Measurements from ENCODE around the gene MED13L.

Gene MED13L

GRCh38 chr12:116078396-116078795 lies 199.1 kb downstream of the MED13L start:
- DNase-seq, result no peak

- DNase-seq, result no peak
Measured at GRCh38 chr12:116077431-116077830, 200.1 kb downstream of the MED13L start.

GRCh38 chr12:116076399-116076798 lies 201.1 kb downstream of the MED13L start:
- no peak for DNase-seq

GRCh38 chr12:116074686-116075085 lies 202.8 kb downstream of the MED13L start:
- DNase-seq, result no peak

GRCh38 chr12:116071555-116072230 lies 205.8 kb downstream of the MED13L start:
- DNase-seq, result no peak

GRCh38 chr12:116070444-116070843 lies 207.0 kb downstream of the MED13L start:
- DNase-seq, result no peak

DNA sequence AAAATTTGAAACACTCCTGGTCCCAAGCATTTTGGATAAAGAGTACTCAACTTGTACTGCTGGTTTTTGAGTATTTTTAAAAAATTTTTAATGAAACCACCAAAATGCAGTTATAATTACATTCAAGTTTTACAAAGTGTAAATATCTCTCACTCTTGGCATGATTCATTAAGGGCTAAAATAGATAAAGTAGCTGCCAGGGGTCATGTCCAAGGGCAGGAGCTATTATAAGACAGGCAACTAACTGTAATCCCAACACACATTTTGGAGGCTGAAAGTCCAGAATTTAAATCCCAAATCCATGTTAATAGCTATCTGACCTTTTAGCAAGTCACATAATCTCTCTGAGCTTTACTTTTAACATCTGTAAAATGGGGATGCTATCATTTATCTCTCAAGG lies 207.6 kb downstream of the MED13L start:
- DNase-seq, result no peak

DNA sequence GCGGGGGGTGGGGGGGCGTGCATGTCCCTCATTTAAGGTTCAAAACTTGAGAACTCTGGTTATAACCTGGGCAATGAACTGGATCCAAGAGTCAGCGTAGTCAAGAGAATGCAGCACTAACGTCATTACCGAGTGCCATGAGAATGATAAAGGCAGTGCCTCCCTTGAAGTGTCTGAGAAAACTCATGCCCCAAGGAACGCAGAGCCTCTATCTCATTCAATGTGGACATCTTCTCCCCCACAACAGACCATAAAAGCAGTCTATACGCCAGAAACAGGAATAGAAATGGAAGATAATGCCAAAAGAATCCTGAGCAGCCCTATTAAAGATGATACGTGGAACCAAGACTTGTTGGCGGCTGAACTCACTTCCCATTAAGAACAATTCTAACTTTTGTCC lies 208.6 kb downstream of the MED13L start:
- no peak for DNase-seq

- DNase-seq, result no peak
Measured at GRCh38 chr12:116068371-116068770, 209.1 kb downstream of the MED13L start.

DNA sequence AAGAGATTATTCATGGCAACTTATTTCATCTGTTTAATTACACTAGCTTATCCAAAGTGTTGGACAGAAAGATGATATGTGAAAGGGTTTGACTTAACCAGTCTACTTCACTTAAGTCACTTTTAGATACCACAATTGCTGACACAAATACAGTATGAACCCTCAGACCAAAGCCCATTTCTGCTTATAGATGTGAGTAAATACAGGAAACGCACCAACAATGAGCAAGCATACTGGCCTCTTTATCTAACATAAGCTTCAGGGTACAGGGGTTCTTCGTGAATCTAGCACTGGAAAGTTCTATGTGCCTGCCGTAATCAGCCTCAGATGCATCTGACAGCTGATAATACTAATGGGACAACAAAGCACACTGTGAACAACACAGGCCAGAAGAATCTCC lies 209.6 kb downstream of the MED13L start:
- DNase-seq, result peak in 1 of 5 experiments; percentile 20

DNA sequence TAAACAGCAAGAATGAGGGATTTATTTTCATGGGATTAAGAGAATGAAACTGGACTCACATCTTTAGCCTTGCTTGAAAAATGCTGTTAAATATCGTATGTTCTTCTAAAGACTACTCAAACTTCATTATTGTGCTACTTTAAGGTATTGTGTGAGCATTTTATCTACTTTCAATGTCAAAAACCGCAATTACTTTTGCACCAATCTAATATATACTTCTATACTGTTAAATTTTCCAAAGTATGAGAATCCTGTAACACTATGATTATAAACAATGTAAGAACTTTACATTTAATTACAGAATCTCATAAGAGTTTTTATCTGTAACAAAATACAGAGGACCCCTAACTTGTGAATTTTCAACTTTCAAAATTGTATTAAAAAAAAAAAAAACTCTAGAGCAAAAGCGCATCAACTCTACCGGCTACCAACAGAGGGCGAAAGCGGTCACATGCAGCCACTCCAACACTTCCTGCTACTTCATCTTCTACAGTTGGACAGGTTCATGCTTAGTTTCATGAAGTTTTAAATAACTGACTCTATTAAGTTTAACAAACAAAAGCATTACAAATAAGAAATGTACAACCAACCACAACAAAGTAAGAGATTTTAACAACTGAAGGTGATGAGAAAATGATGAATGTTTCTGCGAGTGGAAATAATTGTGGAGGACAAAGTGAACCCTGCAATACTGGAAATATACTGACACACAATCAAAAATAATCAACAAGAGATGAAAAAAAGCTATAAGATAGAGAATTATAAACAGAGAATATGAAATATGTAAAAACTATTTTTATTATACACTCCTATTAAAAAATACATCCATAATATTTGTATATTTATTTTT lies 210.9 kb downstream of the MED13L start:
- DNase-seq, result peak in 4 of 5 experiments; percentile 3 to 76 (median 36)

GRCh38 chr12:116065606-116066005 lies 211.9 kb downstream of the MED13L start:
- no peak for DNase-seq

- no peak for DNase-seq
Measured at GRCh38 chr12:116064493-116064892, 213.0 kb downstream of the MED13L start.

DNA sequence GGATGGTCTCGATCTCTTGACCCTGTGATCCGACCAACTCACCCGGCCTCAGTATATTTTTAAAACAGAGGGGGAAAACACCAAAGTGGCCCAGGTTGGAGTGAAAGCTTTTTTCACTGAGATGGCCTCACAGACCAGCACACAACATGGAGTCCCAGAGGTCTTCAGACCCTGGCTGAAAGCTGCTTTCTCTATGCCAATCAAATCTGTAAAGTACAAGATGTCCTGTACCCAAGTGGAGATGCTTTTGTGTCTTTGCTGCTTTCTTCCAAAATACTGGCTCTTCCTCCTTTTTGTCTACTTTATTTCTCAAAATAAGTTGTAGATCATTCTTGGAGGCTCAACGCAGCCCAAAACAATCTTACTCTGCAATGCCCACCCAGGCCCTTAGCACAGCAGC lies 214.8 kb downstream of the MED13L start:
- DNase-seq, result no peak

DNA sequence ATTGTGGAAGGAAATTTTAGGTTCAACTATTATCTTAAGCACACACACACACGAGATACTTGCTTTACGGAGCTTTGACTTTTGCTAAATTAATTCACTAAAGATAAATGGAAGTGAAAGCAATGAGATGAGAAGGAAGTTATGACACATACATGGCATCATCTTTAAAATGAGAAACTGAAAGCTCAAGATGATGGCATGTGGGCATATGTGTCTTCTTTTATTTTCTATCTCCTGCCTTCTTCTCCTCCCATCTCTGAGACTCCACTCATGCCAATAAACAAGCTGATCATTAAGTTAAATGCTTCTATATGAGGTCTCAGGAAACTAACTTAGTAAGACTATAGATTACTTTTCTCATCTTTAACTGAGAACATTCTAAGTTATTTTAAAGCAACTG lies 216.7 kb downstream of the MED13L start:
- DNase-seq, result peak in 2 of 5 experiments; percentile 4 to 79

DNA sequence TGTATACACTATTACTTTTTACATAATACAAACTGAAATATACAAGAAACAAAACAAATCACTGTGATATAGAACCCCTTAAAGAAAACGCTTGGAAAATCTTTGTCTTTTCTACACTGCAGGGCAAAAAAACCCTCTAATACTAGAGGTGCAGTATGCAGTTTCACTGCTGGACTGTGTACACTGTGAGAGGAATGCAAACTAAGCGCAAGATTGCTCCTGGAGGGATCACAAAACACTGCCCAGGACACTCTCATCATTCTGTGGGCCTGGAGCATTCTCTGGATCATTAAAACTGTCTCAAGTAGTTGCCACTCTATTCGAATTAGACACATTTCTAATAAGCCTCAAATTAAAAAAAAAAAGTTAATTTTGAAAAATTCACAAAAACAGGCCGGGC lies 217.6 kb downstream of the MED13L start:
- DNase-seq, result no peak

DNA sequence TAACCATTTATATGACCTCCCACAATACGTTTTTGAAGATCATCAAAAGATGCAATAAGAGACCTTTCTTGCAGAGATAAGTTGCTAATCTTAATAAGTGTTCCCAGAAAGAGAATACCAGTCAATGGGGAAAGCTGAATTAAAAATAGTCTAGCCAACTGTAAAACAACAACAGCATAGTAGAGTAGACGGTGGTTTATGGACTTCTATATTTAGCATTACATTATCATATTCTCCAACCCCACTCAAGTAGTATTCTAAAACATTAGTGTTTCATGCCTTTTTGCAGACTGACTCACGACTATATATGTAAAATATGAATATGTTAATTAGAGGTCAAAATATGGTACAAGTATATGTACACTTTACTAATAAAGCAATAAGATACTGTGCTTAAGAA lies 218.9 kb downstream of the MED13L start:
- no peak for DNase-seq

DNA sequence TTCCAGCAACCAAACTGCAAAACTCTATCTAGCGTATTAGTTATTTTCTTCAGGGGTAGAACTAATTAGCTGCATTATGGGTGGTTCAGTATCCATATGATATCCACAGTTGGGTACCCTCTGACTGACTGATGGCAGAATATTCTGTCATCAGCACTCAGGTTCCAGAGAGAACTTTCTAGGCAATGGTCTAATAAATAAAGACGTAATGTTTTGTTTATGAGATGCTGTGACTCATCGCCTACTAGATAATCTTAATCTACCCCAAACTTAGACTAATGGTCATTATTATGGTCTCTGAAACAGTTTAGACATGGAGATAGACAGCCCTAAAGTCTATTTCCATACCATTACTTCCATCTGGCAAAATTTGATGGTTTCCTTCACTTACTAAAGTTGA lies 220.1 kb downstream of the MED13L start:
- DNase-seq, result no peak

DNA sequence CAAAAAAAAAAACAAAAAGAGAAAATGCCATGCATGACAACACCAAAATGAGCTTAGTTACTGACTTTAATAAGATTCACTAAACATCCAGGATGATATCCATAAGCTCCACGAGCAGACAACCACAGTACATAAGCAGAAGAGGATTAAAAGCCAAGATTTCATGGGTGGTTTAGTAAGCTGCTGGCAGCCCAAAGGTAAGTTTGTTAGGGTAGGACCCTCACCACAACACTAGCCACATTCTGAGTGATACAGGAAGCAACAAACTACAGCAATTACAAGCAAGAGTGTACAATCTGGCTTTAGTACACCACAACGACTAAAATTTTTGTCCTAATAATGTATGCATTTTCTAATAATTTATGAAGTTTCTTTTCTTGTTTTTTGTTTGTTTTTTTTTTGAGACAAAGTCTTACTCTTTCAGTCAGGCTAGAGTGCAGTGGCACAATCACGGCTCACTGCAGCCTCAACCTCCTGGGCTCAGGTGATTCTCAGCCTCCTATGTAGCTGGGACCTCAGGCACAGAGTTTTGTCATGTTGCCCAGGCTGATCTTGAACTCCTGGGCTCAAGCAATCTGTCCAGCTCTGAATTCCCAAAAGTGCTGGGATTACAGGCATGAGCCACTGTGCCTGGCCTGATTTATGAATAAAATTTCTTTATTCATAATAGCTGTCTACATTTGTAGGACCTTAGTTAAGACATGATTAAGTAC lies 221.4 kb downstream of the MED13L start:
- DNase-seq, result peak in 1 of 5 experiments; percentile 80

- DNase-seq, result no peak
Measured at GRCh38 chr12:116054280-116054679, 223.2 kb downstream of the MED13L start.

- peak in 1 of 5 experiments; percentile 20 for DNase-seq
Measured at GRCh38 chr12:116053479-116054200, 223.9 kb downstream of the MED13L start.

GRCh38 chr12:116050275-116050674 lies 227.2 kb downstream of the MED13L start:
- DNase-seq, result no peak

GRCh38 chr12:116048879-116049278 lies 228.6 kb downstream of the MED13L start:
- DNase-seq, result no peak

All from T-helper 2 cell (primary cell).